Measurements from ENCODE around the gene TAS2R50. TPM values are rescaled to one million over a fixed set of nuclear protein-coding genes. Genes with fewer than 3 reads are reported as not detected.

The TAS2R50 gene
- total and polyA plus RNA-seq, 2 donors (not counting 3 experiments of a cell fraction or from before 2014, with no cell fraction given): 0.12 to 1.5 TPM

DNA sequence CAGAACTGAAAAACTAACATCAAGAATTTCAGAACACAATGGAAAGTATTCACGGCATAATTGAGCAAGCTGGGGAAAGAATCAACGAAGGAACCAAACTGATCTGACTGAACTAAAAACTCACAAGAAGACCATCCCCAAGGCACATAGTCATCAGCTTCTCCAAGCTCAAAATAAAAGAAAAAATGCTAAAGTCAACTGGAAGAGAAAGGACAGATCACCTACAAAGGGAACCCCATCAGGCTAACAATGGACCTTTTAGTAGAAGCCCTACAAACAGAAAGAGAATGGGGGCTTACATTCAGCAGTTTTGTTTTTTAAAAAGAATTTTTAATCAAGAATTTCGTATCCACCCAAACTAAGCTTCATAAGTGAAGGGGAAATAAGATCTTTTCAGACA lies 11.7 kb downstream of the TAS2R50 start:
- FAIRE-seq (no peak), DNase-seq (ENCODE audit: low read depth, low spot score) (no peak)
- H3K36me3 ChIP-seq (ENCODE audit: control insufficient read depth in 2 of 2, extremely low read depth in 1 of 2, insufficient read depth in 2 of 2, low read length in 2 of 2): no peaks in the 10 kb centered on the region
- no peaks in the 10 kb centered on the region for H3K9me3 ChIP-seq (replicated peaks; ENCODE audit: control insufficient read depth, insufficient read depth, low read length)
- no peaks in the 10 kb centered on the region for H3K27me3 ChIP-seq (ENCODE audit: control insufficient read depth in 2 of 2, insufficient read depth in 2 of 2, low read length in 2 of 2)
- ChIA-PET CTCF (interaction anchor here (0.9 kb wide), 1 partner anchor 9 kb away, joined by 3 read pairs; no protein-coding TSS in a partner anchor), POLR2A (no interaction called here)
- no peak overlapping the region for H2AFZ ChIP-seq (ENCODE audit: low read depth, low read length)
- no peaks in the 10 kb centered on the region for H3K4me1 ChIP-seq (ENCODE audit: control insufficient read depth, extremely low read depth, insufficient read depth, low read length)
- intact Hi-C loops (cut with micrococcal nuclease) (no loop called here), dilution Hi-C loops (cut with MboI; ENCODE audit: extremely low pct_ligation_motif_present, low sequenced_read_pairs) (no loop called here)
- no peak overlapping the region for H3K4me2 ChIP-seq (ENCODE audit: insufficient read depth, low read length)
- no peak overlapping the region for H3K27ac ChIP-seq (ENCODE audit: insufficient read depth, low read depth, low read length)
- no peak overlapping the region for H3K9ac ChIP-seq (replicated peaks; ENCODE audit: extremely low read depth, insufficient read depth, low read length)
- TF ChIP-seq POLR2A (IDR thresholded peaks at IDR 0.05; ENCODE audit: low read depth, low read length): no peak
- no peak for TF ChIP-seq GATA2 (IDR thresholded peaks at IDR 0.05; ENCODE audit: insufficient read depth, insufficient read length, low read depth, low read length)
- no peak for TF ChIP-seq MYC (IDR thresholded peaks at IDR 0.05; ENCODE audit: low read depth, low read length)
- no peak for TF ChIP-seq JUN (IDR thresholded peaks at IDR 0.05; ENCODE audit: borderline replicate concordance, insufficient read depth, insufficient read length, low read depth)
- no peak for TF ChIP-seq EZH2 (IDR thresholded peaks at IDR 0.05; ENCODE audit: borderline replicate concordance, low read depth, low read length, severe bottlenecking)
- TF ChIP-seq, protein P1, sequence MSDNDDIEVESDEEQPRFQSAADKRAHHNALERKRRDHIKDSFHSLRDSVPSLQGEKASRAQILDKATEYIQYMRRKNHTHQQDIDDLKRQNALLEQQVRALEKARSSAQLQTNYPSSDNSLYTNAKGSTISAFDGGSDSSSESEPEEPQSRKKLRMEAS (IDR thresholded peaks at IDR 0.05; ENCODE audit: insufficient read depth, insufficient read length): no peak
- no peak for TF ChIP-seq POLR2AphosphoS5 (IDR thresholded peaks at IDR 0.05; ENCODE audit: insufficient read depth, low read depth, low read length)
- TF ChIP-seq, protein P2, sequence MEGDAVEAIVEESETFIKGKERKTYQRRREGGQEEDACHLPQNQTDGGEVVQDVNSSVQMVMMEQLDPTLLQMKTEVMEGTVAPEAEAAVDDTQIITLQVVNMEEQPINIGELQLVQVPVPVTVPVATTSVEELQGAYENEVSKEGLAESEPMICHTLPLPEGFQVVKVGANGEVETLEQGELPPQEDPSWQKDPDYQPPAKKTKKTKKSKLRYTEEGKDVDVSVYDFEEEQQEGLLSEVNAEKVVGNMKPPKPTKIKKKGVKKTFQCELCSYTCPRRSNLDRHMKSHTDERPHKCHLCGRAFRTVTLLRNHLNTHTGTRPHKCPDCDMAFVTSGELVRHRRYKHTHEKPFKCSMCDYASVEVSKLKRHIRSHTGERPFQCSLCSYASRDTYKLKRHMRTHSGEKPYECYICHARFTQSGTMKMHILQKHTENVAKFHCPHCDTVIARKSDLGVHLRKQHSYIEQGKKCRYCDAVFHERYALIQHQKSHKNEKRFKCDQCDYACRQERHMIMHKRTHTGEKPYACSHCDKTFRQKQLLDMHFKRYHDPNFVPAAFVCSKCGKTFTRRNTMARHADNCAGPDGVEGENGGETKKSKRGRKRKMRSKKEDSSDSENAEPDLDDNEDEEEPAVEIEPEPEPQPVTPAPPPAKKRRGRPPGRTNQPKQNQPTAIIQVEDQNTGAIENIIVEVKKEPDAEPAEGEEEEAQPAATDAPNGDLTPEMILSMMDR (IDR thresholded peaks at IDR 0.05; ENCODE audit: extremely low read depth in 1 of 2, insufficient read depth in 1 of 2, low read depth in 1 of 2, low read length in 2 of 2): no peak
- no peak for TF ChIP-seq FOS (IDR thresholded peaks at IDR 0.05; ENCODE audit: borderline replicate concordance, insufficient read depth, low read length)
- H3K4me3 ChIP-seq (replicated peaks in 1 of 3; ENCODE audit: insufficient read depth in 1 of 3, low read depth in 1 of 3, low read length in 3 of 3): no peak overlapping the region
- H4K20me1 ChIP-seq (replicated peaks; ENCODE audit: control insufficient read depth, extremely low read depth, insufficient read depth, low read length): no peaks in the 10 kb centered on the region
- BruUV-seq (replicated peaks): no TSS peak
- H3K9me1 ChIP-seq (replicated peaks; ENCODE audit: control insufficient read depth, extremely low read depth, insufficient read depth, low read length): no peaks in the 10 kb centered on the region
- no peaks in the 10 kb centered on the region for H3K79me2 ChIP-seq (ENCODE audit: control insufficient read depth, insufficient read depth, low read length)
